Upper lobe of left lung (tissue), 4 donors: ENCODE results near the gene LNX2.

Source experiments
- CTCF ChIP-seq, 6 experiments: fragments of 450-650 bp in 4 of 6; fragments of 200-600 bp in 2 of 6; sonication (generic) in 2 of 6; IDR thresholded peaks; one replicate each; pipeline ENCODE4 v1.5.1; 2016 to 2019; ENCODE audit warnings: antibody characterized with exemption in 6 of 6
- POLR2AphosphoS5 ChIP-seq, 2 donors: sonication (generic); formaldehyde crosslinking; IDR thresholded peaks; one replicate each; pipeline ENCODE4 v1.5.1; 2017; ENCODE audit warnings: antibody characterized with exemption in 2 of 2

GRCh38 chr13:27551562-27551961 is 68.8 kb downstream of the LNX2 start:
- TF ChIP-seq CTCF (IDR thresholded peaks at IDR 0.05) (no peak), POLR2AphosphoS5 (IDR thresholded peaks at IDR 0.05) (no peak)
